Naive thymus-derived CD4-positive, alpha-beta T cell (primary cell): ENCODE results near the gene P2RY2. TPM values are rescaled to one million over a fixed set of nuclear protein-coding genes. Genes with fewer than 3 reads are reported as not detected.

Source experiments
- ATAC-seq: fragments of 150-1000 bp; cut with Tn5 transposase; 2 replicates; pipeline ENCODE4 v1.10.0; 2021; ENCODE audit warnings: mild to moderate bottlenecking, moderate library complexity
- CTCF ChIA-PET: fragments of 350-600 bp; sonication (Branson Sonifier 250); formaldehyde crosslinking; loops from one replicate; lab custom pipeline; 2021; ENCODE audit warnings: antibody characterized with exemption; lab: Charles Lee
- POLR2A ChIA-PET: fragments of 350-600 bp; sonication (Branson Sonifier 250); formaldehyde crosslinking; loops from one replicate; lab custom pipeline; 2021; ENCODE audit warnings: antibody characterized with exemption, inconsistent platforms; lab: Charles Lee
- DNase-seq, 9 donors: peaks; one replicate each; pipeline versions ENCODE4 v3.0.0 to v3.0.0-alpha.2; 2020 to 2022; ENCODE audit warnings: mixed read lengths in 1 of 9
- H3K27ac ChIP-seq: one replicate; pipeline ENCODE4 v1.7.0; 2013; ENCODE audit warnings: mild to moderate bottlenecking, low read depth, low read length, moderate library complexity
- H3K27me3 ChIP-seq, 2 donors: one replicate each; pipeline ENCODE4 v1.7.0; 2013; ENCODE audit warnings: low read length in 2 of 2, mild to moderate bottlenecking in 2 of 2, moderate library complexity in 2 of 2; ENCODE audit not compliant: control insufficient read depth in 2 of 2, insufficient read depth in 2 of 2
- H3K36me3 ChIP-seq, 3 experiments: 1 replicate in 2 of 3; 2 replicates in 1 of 3; pipeline ENCODE4 v1.7.0; 2013; ENCODE audit warnings: low read length in 3 of 3, mild to moderate bottlenecking in 3 of 3, moderate library complexity in 1 of 3; ENCODE audit not compliant: insufficient read depth in 3 of 3, control insufficient read depth in 2 of 3
- H3K4me1 ChIP-seq, 2 donors: one replicate each; pipeline ENCODE4 v1.7.0; 2013; ENCODE audit warnings: low read length in 2 of 2, mild to moderate bottlenecking in 2 of 2, moderate library complexity in 1 of 2; ENCODE audit not compliant: control insufficient read depth in 2 of 2, insufficient read depth in 2 of 2
- H3K4me3 ChIP-seq: 2 replicates; pipeline ENCODE4 v1.7.0; 2013; ENCODE audit warnings: mild to moderate bottlenecking, low read length
- H3K9me3 ChIP-seq, 3 experiments: 1 replicate in 2 of 3; 2 replicates in 1 of 3; pipeline ENCODE4 v1.7.0; 2013; ENCODE audit warnings: low read length in 3 of 3; ENCODE audit not compliant: control insufficient read depth in 2 of 3
- H3K27ac Mint-ChIP-seq, 9 donors: one replicate each; pipeline ENCODE4 v1.8.0; 2020 to 2022; ENCODE audit warnings: mixed read lengths in 9 of 9, mild to moderate bottlenecking in 8 of 9, moderate library complexity in 5 of 9, inconsistent platforms in 2 of 9
- H3K27me3 Mint-ChIP-seq, 5 donors: one replicate each; pipeline ENCODE4 v1.8.0; 2021 to 2022; ENCODE audit warnings: mixed read lengths in 5 of 5, mild to moderate bottlenecking in 1 of 5
- H3K36me3 Mint-ChIP-seq, 5 donors: one replicate each; pipeline ENCODE4 v1.8.0; 2020 to 2022; ENCODE audit warnings: mixed read lengths in 5 of 5, mild to moderate bottlenecking in 3 of 5, inconsistent platforms in 1 of 5
- H3K4me1 Mint-ChIP-seq, 7 donors: one replicate each; pipeline ENCODE4 v1.8.0; 2020 to 2022; ENCODE audit warnings: mixed read lengths in 7 of 7, mild to moderate bottlenecking in 3 of 7, inconsistent platforms in 1 of 7
- H3K4me3 Mint-ChIP-seq, 10 donors: one replicate each; pipeline ENCODE4 v1.8.0; 2020 to 2022; ENCODE audit warnings: mild to moderate bottlenecking in 10 of 10, mixed read lengths in 10 of 10, moderate library complexity in 6 of 10, inconsistent platforms in 2 of 10
- H3K9me3 Mint-ChIP-seq, 11 donors: one replicate each; pipeline ENCODE4 v1.8.0; 2020 to 2022; ENCODE audit warnings: mixed read lengths in 11 of 11, mild to moderate bottlenecking in 4 of 11, inconsistent platforms in 1 of 11, moderate library complexity in 1 of 11
- intact Hi-C, 2 donors: fragments of 100-400 bp; cut with micrococcal nuclease; formaldehyde crosslinking; loops; one replicate each; pipeline ENCODE4 v1.15.1; 2023
- polyA plus RNA-seq, 2 donors: library from polyadenylated mRNA; unstranded; fragments of 300-500 nt; fragmentation: Illumina TruSeq; gene quantifications; one replicate each; pipeline ENCODE4 v1.2.3, GENCODE V29; 2021
- total RNA-seq, 6 experiments: library from RNA in 5 of 6; stranded (reverse) in 5 of 6; gene quantifications; 1 replicate in 5 of 6; 2 replicates in 1 of 6; pipeline ENCODE4 v1.2.3 and lab custom pipeline; 2021 to 2026

Gene P2RY2
- total and polyA plus RNA-seq, 7 experiments from 2014 or later, result 0.90 to 5.3 TPM; not detected in 5

DNA sequence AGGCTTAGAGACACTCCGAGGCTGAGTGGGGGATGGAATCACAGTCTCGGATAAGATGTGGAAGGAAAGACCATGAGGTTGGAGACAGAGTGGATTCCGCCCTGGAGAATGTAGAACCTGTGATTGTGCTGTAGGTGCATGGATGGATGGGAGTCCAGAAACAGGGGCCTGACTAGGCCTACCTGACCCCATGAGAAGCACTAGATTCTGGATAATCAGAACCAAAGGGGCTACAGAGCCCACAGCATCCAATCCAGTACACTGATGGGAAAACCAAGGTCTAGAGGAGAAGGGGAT, 43.6 kb upstream of the P2RY2 start:
- Histone ChIP-seq H3K36me3 (no peaks in the 10 kb centered on the region), H3K27ac (no peak overlapping the region), H3K4me1 (no peaks in the 10 kb centered on the region), H3K4me3 (no peak overlapping the region), H3K9me3 (no peaks in the 10 kb centered on the region), H3K27me3 (no peaks in the 10 kb centered on the region)
- POLR2A ChIA-PET, result no interaction called here
- Mint-ChIP-seq H3K4me3 (no peak overlapping the region), H3K27ac (peak overlapping the region in 1 of 9 donors; percentile 43), H3K27me3 (peaks cover 0 to 7% (median 0%) of the 10 kb centered on the region in 5 donors), H3K36me3 (no peaks in the 10 kb centered on the region), H3K9me3 (no peaks in the 10 kb centered on the region), H3K4me1 (peaks cover 4 to 34% (median 10%) of the 10 kb centered on the region in 7 donors)
- ATAC-seq (no peak), DNase-seq (no peak)
- CTCF ChIA-PET, result no interaction called here
- intact Hi-C loops, result no loop called here

DNA sequence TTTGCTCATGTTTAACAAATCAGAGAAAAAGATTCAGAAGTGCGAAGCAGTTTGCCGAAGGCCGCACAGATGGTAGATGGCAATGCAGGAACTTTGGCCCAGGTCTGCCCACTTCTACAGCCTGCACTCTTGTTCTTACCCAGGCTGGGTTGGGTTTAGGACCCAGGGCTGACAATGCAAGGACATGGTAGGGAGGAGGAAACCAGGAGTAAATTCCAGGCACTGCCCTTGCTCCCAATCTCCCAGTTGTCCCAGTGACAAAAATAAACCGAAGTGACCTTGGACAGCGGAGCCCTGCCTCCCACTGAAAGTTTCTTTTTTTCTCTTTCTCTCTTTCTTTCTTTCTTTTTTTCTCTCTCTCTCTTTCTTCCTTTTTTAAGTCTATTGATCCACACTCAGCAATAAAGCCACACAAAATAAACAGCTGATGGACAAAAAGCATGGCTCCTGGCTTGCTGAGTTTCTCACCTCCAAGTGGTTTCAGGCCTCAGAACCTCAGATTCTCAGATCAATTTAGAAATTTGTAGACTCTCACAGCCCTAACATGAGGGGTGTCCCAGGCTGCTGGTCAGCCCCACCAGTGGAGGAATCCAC, 42.4 kb upstream of the P2RY2 start:
- Histone ChIP-seq H3K36me3 (no peaks in the 10 kb centered on the region), H3K27ac (no peak overlapping the region), H3K9me3 (no peaks in the 10 kb centered on the region), H3K27me3 (no peaks in the 10 kb centered on the region), H3K4me3 (no peak overlapping the region), H3K4me1 (no peaks in the 10 kb centered on the region)
- H3K27ac Mint-ChIP-seq, result peak overlapping the region in 1 of 9 donors; percentile 25
- ATAC-seq, result no peak
- POLR2A ChIA-PET, result no interaction called here
- intact Hi-C loops, result loop anchor here in 1 of 2 donors (5.0 kb wide), 1 partner anchor 328 kb away; no protein-coding TSS in a partner anchor
- H3K36me3 Mint-ChIP-seq, result no peaks in the 10 kb centered on the region
- CTCF ChIA-PET, result interaction anchor here (4.3 to 6.8 kb wide), 3 partner anchors 250 to 450 kb away, joined by 44 to 89 read pairs (median 75); no protein-coding TSS in a partner anchor
- peaks cover 4 to 33% (median 10%) of the 10 kb centered on the region in 7 donors for H3K4me1 Mint-ChIP-seq
- no peak for DNase-seq
- no peak overlapping the region for H3K4me3 Mint-ChIP-seq
- H3K27me3 Mint-ChIP-seq, result peaks cover 0 to 10% (median 0%) of the 10 kb centered on the region in 5 donors
- H3K9me3 Mint-ChIP-seq, result no peaks in the 10 kb centered on the region

- H3K4me1 Mint-ChIP-seq, result peaks cover 4 to 32% (median 10%) of the 10 kb centered on the region in 7 donors
- H3K4me3 Mint-ChIP-seq, result peak overlapping the region in 1 of 10 donors; percentile 13
- H3K9me3 ChIP-seq, result no peaks in the 10 kb centered on the region
- DNase-seq (no peak), ATAC-seq (no peak)
- H3K4me1 ChIP-seq, result no peaks in the 10 kb centered on the region
- no peaks in the 10 kb centered on the region for H3K9me3 Mint-ChIP-seq
- H3K4me3 ChIP-seq, result no peak overlapping the region
- no peaks in the 10 kb centered on the region for H3K36me3 Mint-ChIP-seq
- H3K27ac Mint-ChIP-seq, result peak overlapping the region in 4 of 9 donors; percentile 40 to 57 (median 54)
- H3K36me3 ChIP-seq, result no peaks in the 10 kb centered on the region
- H3K27me3 Mint-ChIP-seq, result peaks cover 0 to 15% (median 0%) of the 10 kb centered on the region in 5 donors
- ChIA-PET POLR2A (interaction anchor here (2.1 kb wide), 1 partner anchor 344 kb away, joined by 8 read pairs; no protein-coding TSS in a partner anchor), CTCF (interaction anchor here (0.6 to 6.8 kb wide), 11 partner anchors 12 to 590 kb away, joined by 3 to 89 read pairs (median 4); no protein-coding TSS in a partner anchor)
- intact Hi-C loops, result loop anchor here in 1 of 2 donors (5.0 kb wide), 1 partner anchor 329 kb away; no protein-coding TSS in a partner anchor
- H3K27ac ChIP-seq, result no peak overlapping the region
- peaks cover 0 to 2% of the 10 kb centered on the region in 2 donors for H3K27me3 ChIP-seq
Observed at GRCh38 chr11:73176145-73176873, 41.8 kb upstream of the P2RY2 start.

DNA sequence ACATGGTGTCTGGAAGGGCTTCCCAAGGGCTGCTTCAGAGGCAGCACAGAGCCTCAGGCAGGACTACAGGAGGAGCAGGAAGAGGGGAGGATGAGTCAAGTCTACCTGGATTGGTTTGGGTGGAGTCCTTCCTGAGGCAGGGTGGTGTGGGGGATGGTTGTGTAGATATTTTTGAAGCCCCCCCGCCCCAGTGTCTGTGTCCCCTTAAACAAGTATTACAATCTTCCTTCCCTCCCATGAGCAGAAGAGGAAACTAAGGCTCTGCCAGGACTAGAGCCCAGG, 41.3 kb upstream of the P2RY2 start:
- CTCF ChIA-PET, result interaction anchor here (0.6 to 6.8 kb wide), 15 partner anchors 8 to 590 kb away, joined by 3 to 89 read pairs (median 6); partner anchors contain the start of gene FCHSD2
- ATAC-seq (no peak), DNase-seq (no peak)
- Histone ChIP-seq H3K4me3 (no peak overlapping the region), H3K27me3 (peaks cover 0 to 2% of the 10 kb centered on the region in 2 donors), H3K9me3 (no peaks in the 10 kb centered on the region), H3K27ac (no peak overlapping the region), H3K36me3 (no peaks in the 10 kb centered on the region), H3K4me1 (no peaks in the 10 kb centered on the region)
- Mint-ChIP-seq H3K4me1 (peaks cover 4 to 27% (median 9%) of the 10 kb centered on the region in 7 donors), H3K36me3 (no peaks in the 10 kb centered on the region), H3K4me3 (peak overlapping the region in 1 of 10 donors; percentile 13), H3K9me3 (no peaks in the 10 kb centered on the region), H3K27me3 (peaks cover 0 to 19% (median 0%) of the 10 kb centered on the region in 5 donors), H3K27ac (peak overlapping the region in 5 of 9 donors; percentile 40 to 57 (median 53))
- POLR2A ChIA-PET, result interaction anchor here (2.1 kb wide), 1 partner anchor 345 kb away, joined by 8 read pairs; no protein-coding TSS in a partner anchor
- intact Hi-C loops, result loop anchor here in 1 of 2 donors (5.0 kb wide), 1 partner anchor 330 kb away; no protein-coding TSS in a partner anchor

DNA sequence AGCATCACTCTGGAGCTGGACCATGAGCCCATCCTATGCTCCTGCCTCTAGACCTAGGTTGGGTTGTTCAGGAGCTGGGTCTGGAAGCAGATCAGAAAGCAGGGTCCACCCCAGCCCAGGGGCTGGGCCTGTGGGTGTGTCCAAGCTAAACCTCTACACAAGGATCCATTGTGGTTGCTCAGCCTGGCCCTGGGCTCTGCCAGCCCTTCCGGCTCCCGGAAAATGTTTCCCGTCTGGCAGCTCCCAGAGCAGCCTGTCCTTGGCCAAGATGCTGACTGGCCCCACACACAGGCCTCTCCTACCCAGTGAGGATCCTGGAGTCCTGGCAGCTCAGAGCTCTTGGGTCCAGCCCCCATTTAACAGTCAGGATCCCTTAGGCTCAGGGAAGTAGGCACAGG, 40.7 kb upstream of the P2RY2 start:
- CTCF ChIA-PET, result interaction anchor here (0.6 to 6.8 kb wide), 21 partner anchors 8 to 493 kb away, joined by 3 to 89 read pairs (median 5); partner anchors contain the start of gene FCHSD2
- Histone ChIP-seq H3K36me3 (no peaks in the 10 kb centered on the region), H3K4me3 (no peak overlapping the region), H3K9me3 (no peaks in the 10 kb centered on the region), H3K4me1 (no peaks in the 10 kb centered on the region), H3K27me3 (peaks cover 0 to 2% of the 10 kb centered on the region in 2 donors), H3K27ac (no peak overlapping the region)
- H3K36me3 Mint-ChIP-seq, result no peaks in the 10 kb centered on the region
- DNase-seq, result no peak
- no peaks in the 10 kb centered on the region for H3K9me3 Mint-ChIP-seq
- POLR2A ChIA-PET, result interaction anchor here (1.0 to 2.1 kb wide), 4 partner anchors 35 to 345 kb away, joined by 4 to 8 read pairs (median 4); partner anchors contain the start of gene FCHSD2
- intact Hi-C loops, result loop anchor here in 1 of 2 donors (5.0 kb wide), 1 partner anchor 330 kb away; no protein-coding TSS in a partner anchor
- ATAC-seq, result no peak
- no peak overlapping the region for H3K4me3 Mint-ChIP-seq
- peaks cover 4 to 26% (median 9%) of the 10 kb centered on the region in 7 donors for H3K4me1 Mint-ChIP-seq
- H3K27me3 Mint-ChIP-seq, result peaks cover 0 to 23% (median 0%) of the 10 kb centered on the region in 5 donors
- peak overlapping the region in 1 of 9 donors; percentile 46 for H3K27ac Mint-ChIP-seq

- H3K27me3 Mint-ChIP-seq, result peaks cover 0 to 26% (median 0%) of the 10 kb centered on the region in 5 donors
- Histone ChIP-seq H3K27me3 (peaks cover 0 to 2% of the 10 kb centered on the region in 2 donors), H3K36me3 (no peaks in the 10 kb centered on the region), H3K9me3 (no peaks in the 10 kb centered on the region), H3K27ac (no peak overlapping the region), H3K4me3 (no peak overlapping the region), H3K4me1 (no peaks in the 10 kb centered on the region)
- H3K4me1 Mint-ChIP-seq, result peaks cover 4 to 26% (median 9%) of the 10 kb centered on the region in 7 donors
- no peaks in the 10 kb centered on the region for H3K9me3 Mint-ChIP-seq
- ChIA-PET POLR2A (interaction anchor here (0.5 to 2.1 kb wide), 6 partner anchors 28 to 453 kb away, joined by 3 to 8 read pairs (median 4); partner anchors contain the start of gene FCHSD2), CTCF (interaction anchor here (0.5 to 6.8 kb wide), 22 partner anchors 9 to 592 kb away, joined by 3 to 89 read pairs (median 5); partner anchors contain the start of gene FCHSD2)
- intact Hi-C loops, result loop anchor here (1.0 to 5.0 kb wide), 10 partner anchors 36 to 707 kb away; partner anchors contain the start of gene FCHSD2 (in 1 of the 2)
- H3K4me3 Mint-ChIP-seq, result no peak overlapping the region
- DNase-seq (peak; percentile 56 to 80 (median 76)), ATAC-seq (peak; percentile 98)
- no peaks in the 10 kb centered on the region for H3K36me3 Mint-ChIP-seq
- H3K27ac Mint-ChIP-seq, result peak overlapping the region in 2 of 9 donors; percentile 14 to 42
Observed at GRCh38 chr11:73177778-73178539, 40.1 kb upstream of the P2RY2 start.
